Measurements from ENCODE around the gene TNFRSF25.

TNFRSF25 gene, protein sequence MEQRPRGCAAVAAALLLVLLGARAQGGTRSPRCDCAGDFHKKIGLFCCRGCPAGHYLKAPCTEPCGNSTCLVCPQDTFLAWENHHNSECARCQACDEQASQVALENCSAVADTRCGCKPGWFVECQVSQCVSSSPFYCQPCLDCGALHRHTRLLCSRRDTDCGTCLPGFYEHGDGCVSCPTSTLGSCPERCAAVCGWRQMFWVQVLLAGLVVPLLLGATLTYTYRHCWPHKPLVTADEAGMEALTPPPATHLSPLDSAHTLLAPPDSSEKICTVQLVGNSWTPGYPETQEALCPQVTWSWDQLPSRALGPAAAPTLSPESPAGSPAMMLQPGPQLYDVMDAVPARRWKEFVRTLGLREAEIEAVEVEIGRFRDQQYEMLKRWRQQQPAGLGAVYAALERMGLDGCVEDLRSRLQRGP

DNA sequence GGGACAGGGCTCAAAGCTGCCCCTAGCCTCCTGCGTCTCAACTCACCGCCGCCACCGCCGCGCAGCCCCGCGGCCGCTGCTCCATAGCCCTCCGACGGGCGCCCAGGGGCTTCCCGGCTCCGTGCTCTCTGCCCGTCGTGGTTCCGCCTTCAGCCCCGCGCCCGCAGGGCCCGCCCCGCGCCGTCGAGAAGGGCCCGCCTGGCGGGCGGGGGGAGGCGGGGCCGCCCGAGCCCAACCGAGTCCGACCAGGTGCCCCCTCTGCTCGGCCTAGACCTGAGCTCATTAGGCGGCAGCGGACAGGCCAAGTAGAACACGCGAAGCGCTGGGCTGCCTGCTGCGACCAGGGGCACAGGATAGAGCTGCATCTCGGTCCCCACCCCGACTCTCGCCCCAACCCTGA lies at the start of gene TNFRSF25:
TSS of gene TNFRSF25 (minus strand) at position 151 of the 400 bp plus-strand sequence. CDS start at position 85, 66 bp downstream.
- DNase-seq (ENCODE audit: low read depth): no peak
- H3K4me3 ChIP-seq (ENCODE audit: low read depth, low read length): no peak within 1 kb of the TSS

- DNase-seq (ENCODE audit: low read depth): no peak
- no peak overlapping the region for H3K4me3 ChIP-seq (ENCODE audit: low read depth, low read length)
Observed at GRCh38 chr1:6515771-6516170, 49.8 kb upstream of the TNFRSF25 start.

DNA sequence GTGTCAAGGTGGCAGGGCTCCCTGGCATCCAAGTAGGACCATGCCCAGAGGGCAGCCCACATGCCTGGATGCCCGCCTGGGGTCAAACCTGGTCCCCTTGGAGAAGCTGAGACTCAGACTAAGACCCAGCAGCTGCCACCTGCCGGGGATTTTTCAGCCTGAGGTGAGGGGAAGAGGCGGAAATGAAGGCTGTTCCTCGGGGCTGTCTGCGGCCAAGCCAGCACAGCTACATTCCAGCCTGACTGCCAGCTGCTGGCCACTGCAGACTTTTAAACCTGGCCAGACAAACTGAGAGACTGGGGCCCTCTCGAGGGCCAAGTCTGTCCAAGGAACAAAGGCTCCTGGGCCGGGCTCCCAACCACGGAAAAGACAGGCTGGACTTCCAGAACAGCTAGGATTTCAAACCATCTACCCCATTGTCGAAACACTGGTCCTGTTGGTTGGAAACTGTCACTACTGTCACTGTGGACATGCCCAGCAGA lies 47.4 kb upstream of the TNFRSF25 start:
- no peak for DNase-seq (ENCODE audit: low read depth)

GRCh38 chr1:6512908-6513280 lies 46.9 kb upstream of the TNFRSF25 start:
- H3K4me3 ChIP-seq (ENCODE audit: low read depth, low read length): no peak overlapping the region
- no peak for DNase-seq (ENCODE audit: low read depth)

More for the DNA sequence above, 47.4 kb upstream of the TNFRSF25 start:
- no peak overlapping the region for H3K4me3 ChIP-seq (ENCODE audit: low read depth, low read length)

DNA sequence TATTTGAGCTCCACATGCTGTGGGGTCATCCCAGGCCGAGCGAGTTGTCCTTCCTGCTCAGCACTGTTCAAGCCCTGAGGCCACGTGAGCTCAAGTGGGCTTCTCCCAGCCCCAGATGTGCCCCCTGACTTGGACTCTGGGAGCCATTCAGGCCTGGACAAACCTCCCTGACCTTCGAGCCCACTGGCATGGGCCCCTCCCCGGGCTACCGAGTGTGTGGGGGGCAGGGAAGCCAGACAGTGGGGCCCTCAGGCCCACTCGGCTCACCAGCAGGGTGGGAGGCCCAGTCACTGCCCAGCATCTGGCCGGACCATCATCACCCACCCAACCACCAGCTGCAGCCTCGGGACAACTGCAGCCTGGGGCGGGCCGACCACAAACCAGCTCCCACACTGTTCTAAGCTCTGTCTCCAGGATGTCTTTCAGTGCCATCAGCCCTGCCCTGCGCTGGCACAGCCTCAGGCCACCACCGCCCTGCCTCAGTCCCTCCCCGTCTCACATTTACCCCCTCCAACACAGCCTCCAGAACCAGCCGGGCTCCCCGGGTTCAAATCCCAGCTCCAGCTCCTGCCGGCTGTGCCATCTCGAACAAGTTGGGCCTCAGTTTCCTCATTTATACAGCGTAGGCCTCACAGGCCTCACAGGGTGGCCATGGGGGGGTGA lies 46.4 kb upstream of the TNFRSF25 start:
- no peak overlapping the region for H3K4me3 ChIP-seq (ENCODE audit: low read depth, low read length)
- no peak for DNase-seq (ENCODE audit: low read depth)

GRCh38 chr1:6511561-6512244 lies 45.7 kb upstream of the TNFRSF25 start:
- H3K4me3 ChIP-seq (ENCODE audit: low read depth, low read length): no peak overlapping the region
- no peak for DNase-seq (ENCODE audit: low read depth)

DNA sequence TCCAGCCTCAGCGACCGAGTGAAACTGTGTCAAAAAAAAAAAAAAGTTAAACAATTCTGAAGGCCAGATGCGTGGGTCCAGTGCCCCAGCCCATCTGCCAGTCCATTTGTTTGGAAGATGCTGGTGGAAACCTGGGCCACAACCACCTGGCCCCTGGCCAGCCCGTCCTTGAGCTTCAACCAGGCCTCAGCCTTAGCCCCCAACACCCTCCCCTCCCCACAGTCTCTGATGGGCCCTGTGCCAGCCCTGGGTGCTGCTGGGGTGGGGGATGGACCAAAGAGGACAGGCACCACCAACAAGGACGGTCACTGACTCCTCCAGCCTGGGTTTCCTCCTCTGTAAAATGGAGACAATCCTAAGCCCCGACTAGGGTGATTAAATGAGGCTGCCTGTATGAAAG lies 45.1 kb upstream of the TNFRSF25 start:
- H3K4me3 ChIP-seq (ENCODE audit: low read depth, low read length): no peak overlapping the region
- no peak for DNase-seq (ENCODE audit: low read depth)

DNA sequence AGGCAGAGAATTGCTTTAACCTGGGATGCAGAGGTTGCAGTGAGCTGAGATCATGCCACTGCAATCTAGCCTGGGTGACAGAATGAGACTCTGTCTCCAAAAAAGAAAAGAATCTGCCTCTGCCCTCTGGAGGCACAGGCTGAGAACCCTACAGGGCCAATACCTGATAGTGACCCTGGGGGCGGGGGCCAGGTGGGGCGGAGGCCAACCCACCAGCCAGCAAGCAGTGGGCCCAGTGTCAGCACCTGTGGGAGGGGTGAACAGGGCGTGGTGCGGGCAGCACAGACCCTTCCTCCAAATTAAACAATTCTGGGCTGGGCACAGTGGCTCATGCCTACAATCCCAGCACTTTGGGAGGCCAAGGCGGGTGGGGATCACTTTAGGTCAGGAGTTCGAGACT lies 44.5 kb upstream of the TNFRSF25 start:
- DNase-seq (ENCODE audit: low read depth): no peak
- no peak overlapping the region for H3K4me3 ChIP-seq (ENCODE audit: low read depth, low read length)

DNA sequence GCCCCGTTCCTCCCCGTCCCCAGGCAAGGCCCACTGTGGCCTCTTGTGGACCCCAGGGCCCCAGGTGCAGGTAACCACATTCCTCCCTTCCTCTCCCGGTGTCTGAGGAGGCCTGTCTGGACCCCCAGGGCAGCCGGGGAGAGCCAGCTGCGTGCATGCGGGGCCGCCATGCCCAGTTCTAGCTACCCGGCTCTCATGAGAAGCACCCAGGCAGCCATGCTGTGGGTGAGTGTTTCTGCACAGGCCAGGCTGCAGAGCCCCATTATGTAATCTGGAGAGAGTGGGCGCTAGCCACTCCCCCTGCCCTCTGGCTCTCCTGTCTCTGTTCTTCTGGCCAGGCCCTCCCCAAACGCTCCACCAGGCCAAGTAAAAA lies 43.9 kb upstream of the TNFRSF25 start:
- H3K4me3 ChIP-seq (ENCODE audit: low read depth, low read length): no peak overlapping the region
- no peak for DNase-seq (ENCODE audit: low read depth)

- no peak overlapping the region for H3K4me3 ChIP-seq (ENCODE audit: low read depth, low read length)
- DNase-seq (ENCODE audit: low read depth): no peak
Observed at GRCh38 chr1:6509220-6509918, 43.4 kb upstream of the TNFRSF25 start.

GRCh38 chr1:6508816-6509189 lies 42.8 kb upstream of the TNFRSF25 start:
- no peak overlapping the region for H3K4me3 ChIP-seq (ENCODE audit: low read depth, low read length)
- no peak for DNase-seq (ENCODE audit: low read depth)

DNA sequence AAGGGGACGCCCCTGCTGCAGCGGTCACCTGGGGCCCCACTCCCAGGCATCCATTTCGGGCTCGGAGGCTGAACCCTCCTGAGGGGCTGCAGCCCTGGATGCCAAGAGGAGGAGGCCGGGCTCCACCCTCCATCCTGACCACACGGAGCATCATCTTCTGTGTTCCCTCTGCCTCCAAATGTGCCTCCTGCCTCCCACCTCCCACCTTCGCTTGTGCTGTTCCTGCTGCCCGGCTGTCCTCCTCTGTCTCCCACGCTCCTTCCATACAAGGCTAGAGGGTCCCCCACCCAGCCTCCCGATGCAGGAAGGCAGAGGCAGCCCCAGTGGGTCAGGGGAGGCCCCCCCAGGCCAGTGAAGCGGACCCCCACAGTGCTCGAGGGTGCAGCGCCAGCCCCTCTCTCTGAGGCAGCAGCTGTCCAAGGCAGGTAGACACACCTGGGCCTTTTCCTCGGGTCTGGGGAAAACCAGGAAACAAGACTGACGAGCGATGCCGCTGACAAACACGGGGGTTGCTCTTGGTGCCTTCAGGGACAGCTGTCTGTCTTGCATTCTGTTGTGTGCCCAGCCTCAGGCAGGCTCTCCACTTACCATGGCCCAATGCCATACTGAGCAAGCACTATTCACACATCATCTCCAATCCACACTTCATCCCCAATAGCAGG lies 42.3 kb upstream of the TNFRSF25 start:
- H3K4me3 ChIP-seq (ENCODE audit: low read depth, low read length): no peak overlapping the region
- no peak for DNase-seq (ENCODE audit: low read depth)

DNA sequence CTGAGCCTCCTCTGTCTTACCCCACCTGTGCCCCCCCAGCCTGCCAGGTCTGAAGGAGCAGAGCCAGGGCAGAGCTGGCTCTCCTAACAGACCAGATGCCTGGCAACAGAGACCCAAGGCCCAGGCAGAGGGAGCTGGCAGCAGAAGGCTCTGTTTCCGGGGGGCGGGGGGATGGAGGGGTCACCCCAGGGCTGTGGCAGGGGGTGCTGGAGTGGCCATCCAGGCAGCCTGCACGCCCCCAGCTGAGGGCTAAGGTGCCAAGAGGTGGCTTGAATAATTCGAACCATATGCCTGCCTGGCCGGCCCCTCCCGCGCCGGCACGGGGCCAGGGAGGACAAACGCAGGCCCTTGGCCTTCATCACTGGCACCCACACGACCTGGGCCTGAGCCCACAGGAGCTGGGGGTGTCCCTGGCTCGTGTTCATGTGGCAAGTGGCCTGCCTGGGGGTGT lies 41.5 kb upstream of the TNFRSF25 start:
- H3K4me3 ChIP-seq (ENCODE audit: low read depth, low read length): no peak overlapping the region
- no peak for DNase-seq (ENCODE audit: low read depth)

DNA sequence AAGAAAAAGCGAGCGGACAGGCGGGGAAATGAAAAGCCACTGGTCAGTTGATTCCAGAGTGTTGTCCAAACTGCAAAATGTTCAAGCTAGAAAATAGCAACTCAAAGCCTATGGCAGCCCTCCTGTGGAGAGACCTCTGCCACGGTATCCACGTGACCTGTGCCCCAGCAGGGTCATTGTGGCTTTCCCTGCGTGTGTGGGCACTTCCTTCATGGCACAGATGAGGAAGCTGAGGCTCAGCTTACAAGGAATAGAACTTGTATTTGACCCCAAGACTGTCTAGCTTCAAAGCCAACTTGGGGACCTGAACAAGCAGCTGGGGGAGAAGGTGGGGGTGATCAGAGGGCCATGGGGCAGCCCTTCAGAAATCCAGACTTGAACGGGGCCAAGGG lies 41.1 kb upstream of the TNFRSF25 start:
- no peak for DNase-seq (ENCODE audit: low read depth)
- no peak overlapping the region for H3K4me3 ChIP-seq (ENCODE audit: low read depth, low read length)

- no peak overlapping the region for H3K4me3 ChIP-seq (ENCODE audit: low read depth, low read length)
- no peak for DNase-seq (ENCODE audit: low read depth)
Observed at GRCh38 chr1:6506210-6507036, 40.5 kb upstream of the TNFRSF25 start.

- H3K4me3 ChIP-seq (ENCODE audit: low read depth, low read length): no peak overlapping the region
- DNase-seq (ENCODE audit: low read depth): no peak
Observed at GRCh38 chr1:6505367-6506209, 39.6 kb upstream of the TNFRSF25 start.

GRCh38 chr1:6504887-6505286 lies 38.9 kb upstream of the TNFRSF25 start:
- no peak for DNase-seq (ENCODE audit: low read depth)
- H3K4me3 ChIP-seq (ENCODE audit: low read depth, low read length): no peak overlapping the region

Data from skeletal muscle cell (primary cell).